Measurements from ENCODE around the gene MYL12B.

- TF ChIP-seq CTCF (IDR thresholded peaks at IDR 0.05): no peak
- TF ChIP-seq ZFX (IDR thresholded peaks at IDR 0.05; ENCODE audit: borderline replicate concordance): no peak
Observed at GRCh38 chr18:3214855-3215637, 46.9 kb upstream of the MYL12B start.

Measured in 22Rv1 (cell line).